Measurements from ENCODE around the gene VHLL.

The VHLL gene

DNA sequence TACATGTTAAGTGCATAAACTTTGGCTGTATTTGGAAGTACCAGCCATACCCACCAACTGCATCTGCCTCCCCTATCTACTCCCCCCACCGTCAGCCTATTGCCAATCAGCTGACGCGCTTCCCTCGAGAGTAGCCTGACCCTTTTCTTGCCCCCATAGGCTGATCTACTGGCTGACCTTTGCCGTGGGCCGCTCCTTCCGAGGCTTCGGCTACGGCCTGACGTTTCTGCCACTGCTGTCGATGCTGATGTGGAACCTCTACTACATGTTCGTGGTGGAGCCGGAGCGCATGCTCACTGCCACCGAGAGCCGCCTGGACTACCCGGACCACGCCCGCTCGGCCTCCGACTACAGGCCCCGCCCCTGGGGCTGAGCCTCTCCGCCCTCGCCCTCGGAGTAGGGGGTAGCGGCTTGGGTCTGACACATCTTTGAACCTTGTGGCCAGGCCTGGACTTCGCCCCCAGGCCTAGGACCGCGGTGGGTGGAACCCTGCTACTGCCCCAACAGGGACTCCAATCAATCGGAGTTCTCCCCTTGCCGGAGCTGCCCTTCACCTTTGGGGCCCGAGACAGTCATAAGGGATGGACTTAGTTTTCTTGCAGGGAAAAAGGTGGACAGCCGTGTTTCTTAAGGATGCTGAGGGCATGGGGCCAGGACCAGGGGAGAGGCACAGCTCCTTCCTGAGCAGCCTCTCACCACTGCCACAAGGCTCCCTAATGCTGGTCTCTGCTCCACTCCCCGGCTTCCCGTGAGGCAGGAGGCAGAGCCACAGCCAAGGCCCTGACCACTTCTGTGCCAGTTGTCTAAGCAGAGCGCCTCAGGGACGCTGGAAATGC lies 7.7 kb downstream of the VHLL start:
- DNase-seq (ENCODE audit: low read depth): peak; percentile 8

DNA sequence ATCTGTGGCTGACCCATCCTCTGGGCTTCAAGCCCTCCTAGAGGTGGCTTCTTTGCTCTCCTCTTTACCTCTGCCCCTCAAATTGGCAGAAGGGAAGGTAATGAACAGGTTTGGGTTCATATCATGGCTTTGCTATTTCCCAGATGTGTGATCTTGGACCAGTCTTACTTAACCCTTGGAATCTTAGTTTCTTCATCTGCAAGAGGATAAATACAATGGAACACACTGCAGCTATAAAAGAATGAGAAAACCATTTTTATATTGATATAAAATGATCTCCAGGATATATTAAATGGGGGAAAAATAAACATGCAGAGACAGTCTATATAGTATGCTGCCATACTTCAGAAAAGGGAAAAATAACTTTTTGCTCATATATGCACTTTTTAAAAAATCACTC lies 9.2 kb downstream of the VHLL start:
- no peak for DNase-seq (ENCODE audit: low read depth)

DNA sequence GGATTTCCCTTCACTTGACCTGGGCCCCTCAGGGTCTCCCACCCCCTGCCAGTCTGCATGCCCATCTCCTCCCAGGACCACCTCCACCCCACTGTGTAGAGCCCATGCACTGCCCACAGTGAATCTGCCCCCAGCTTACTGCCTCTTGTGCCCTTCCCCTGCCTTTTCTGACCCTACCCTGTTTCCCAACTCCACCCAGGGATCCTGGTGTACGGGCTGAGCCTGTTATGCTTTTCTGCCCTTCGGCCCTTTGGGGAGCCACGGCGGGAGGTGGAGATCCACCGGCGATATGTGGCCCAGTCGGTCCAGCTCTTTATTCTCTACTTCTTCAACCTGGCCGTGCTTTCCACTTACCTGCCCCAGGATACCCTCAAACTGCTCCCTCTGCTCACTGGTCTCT lies 13.0 kb downstream of the VHLL start:
- no peak for DNase-seq (ENCODE audit: low read depth)

DNA sequence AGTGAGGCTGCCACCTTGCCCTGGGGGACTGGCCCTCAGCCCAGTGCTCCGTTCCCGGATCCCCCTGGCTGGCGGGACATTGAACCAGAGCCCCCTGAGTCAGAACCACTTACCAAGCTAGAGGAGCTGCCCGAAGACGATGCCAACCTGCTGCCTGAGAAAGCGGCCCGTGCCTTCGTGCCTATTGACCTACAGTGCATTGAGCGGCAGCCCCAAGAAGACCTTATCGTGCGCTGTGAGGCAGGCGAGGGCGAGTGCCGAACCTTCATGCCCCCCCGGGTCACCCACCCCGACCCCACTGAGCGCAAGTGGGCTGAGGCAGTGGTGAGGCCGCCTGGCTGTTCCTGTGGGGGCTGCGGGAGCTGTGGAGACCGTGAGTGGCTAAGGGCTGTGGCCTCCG lies 13.7 kb downstream of the VHLL start:
- no peak for DNase-seq (ENCODE audit: low read depth)

DNA sequence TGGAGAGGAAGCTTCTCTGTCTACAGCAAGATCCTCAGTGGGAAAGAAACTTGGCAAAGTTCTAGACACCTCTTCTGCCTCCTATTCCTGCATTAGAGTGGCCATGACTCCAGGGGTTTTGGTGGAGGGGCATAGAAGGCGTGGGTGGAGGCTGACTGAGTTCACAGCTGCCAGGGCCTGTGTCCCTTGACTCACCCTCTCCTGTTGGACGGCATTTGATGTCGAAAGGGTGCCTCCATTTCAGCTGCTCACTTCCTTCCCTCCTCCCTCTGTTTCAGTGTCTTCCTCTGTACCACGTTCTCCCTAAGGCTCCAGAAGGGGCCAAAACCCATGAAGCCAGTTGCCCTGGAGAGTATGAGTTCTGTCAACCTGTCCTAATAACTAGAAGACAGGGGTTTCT lies 14.3 kb downstream of the VHLL start:
- no peak for DNase-seq (ENCODE audit: low read depth)

DNA sequence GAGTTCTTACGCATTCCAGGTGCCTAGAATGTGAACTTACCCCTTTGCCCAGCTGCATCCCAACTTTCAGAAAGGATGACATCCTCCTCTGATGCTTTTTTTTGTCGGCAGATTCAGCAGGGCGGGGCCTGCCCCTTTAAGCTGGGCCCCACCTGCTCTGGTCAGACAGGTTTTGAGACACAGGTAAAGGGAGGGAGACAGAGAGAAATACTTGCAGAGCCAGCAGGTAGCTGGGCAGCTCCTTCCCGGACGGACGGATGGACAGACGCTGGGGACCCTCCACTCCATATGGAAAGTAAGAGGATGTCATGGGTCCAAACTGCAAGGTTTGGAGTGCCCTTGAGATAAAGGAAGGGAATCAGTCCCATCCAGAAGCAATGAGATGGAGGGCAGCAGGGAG lies 15.0 kb downstream of the VHLL start, which contains the start of gene TMEM79:
Gene TMEM79 (plus strand): TSS at position 214 of the 400 bp plus-strand sequence. CDS start 902 bp downstream, outside the sequence.
- no peak for DNase-seq (ENCODE audit: low read depth)

DNA sequence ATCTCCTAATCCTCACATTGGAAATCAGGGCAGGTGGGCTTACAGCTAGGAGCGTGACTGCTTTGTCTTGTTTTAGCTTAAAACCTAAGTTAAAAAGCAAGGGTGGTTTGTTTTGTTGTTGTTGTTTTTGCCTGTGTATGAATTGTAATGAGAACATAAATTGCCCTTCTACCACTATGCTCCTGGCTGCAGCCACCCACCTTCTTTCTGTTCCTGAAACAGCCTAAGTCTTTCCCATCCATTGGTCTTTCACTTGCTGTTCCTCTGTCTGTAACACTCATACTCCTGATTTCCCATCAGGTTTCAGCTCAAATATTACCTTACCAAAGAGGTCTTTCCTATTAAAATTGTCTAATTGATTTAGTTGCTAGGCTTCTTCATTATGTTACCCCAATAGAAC lies 15.6 kb downstream of the VHLL start:
- DNase-seq (ENCODE audit: low read depth): no peak

DNA sequence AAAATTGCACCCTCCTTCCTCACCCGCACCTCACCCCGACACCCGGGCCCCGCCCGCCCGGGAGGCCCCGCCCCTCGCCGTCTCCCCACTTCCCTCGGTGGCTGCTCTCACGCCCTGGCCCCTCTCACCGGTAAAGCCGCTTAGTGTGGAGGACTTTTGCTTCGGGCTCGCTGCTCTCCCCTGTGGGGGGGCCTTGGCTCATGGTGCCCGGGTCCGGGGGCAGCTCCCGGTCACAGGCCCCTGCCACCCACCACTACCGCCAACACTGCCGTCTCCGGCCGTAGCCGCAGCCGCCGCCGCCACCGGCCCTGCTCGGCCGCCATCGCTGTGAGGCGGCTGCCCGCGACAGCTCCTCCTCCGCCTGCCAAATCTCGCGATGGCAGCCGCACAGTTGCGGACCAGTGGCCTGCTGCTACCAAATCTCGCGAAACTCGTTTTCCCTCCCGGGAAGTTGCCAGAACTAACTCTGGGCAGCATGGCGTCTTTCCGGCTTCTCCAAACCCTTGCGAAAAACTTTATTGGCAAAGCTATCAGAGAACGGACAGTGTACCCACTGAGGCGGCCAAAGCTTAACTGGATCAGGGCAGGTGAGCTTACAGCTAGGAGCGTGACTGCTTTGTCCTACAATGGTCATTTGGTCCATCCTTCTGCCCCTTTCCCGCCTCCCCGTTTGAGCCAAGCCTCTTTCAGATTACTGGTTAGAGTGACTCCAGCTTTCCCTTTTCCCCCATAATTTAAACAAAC lies 16.5 kb downstream of the VHLL start, which contains the start of gene SMG5:
Gene SMG5 (minus strand): TSS at position 347 of the 744 bp plus-strand sequence. CDS start 145 bp downstream, at position 202.
- DNase-seq (ENCODE audit: low read depth): peak; percentile 90

DNA sequence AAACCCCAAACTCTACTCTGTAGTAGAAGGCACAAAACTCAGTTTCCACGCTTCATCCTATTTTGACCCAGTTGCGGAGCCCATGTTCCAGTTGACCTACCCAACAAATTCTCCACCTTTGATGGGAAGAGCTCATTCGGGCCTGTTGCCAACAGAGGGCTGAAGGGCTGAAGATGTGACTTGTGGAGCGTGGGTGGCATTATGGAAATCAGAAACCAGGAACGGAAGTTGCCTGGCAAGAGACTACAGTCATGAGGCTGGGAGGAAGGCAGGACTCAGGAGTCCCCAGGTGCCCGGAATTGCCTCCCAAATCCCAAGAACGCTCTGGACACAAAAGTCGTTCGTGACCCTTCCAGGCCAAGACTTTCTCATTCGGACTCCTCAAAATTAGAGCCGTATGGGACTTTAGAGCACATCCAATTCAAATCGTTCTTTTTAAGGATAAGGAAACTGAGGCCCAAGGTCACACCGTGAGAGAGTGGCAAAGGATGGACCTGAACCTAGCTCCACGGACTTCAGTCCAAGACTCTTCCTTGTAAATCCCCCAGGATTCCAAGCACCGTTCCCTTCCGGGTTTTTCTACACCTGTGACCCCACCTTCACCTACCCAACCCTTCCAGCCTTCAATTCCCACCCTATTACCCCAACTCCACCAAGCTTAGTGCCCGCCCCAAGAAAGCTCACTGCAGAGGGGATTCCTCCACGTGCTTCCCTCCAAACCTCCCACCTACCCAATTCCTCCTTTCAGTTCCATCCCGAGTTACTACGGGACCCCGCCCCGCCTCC lies 17.2 kb downstream of the VHLL start:
- no peak for DNase-seq (ENCODE audit: low read depth)

DNA sequence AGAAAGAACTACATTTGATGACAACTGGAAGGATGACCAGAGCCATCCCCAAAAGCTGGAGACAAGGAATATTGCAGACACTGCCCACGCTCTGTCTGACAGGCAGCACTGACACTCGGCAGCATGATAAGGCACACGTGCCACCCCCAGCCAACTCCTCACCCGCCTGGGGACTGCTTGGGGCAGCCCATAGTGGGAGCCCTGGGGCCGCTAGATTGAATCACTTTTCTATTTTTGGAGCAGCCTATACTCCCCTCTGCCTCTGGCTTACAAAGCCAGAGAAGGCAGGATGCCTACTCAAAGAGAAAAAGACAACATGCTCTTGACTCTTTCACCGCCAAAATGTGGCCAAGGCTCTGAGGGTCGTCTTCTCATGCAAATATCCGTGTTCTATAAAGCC lies 17.8 kb downstream of the VHLL start:
- peak; percentile 23 for DNase-seq (ENCODE audit: low read depth)

DNA sequence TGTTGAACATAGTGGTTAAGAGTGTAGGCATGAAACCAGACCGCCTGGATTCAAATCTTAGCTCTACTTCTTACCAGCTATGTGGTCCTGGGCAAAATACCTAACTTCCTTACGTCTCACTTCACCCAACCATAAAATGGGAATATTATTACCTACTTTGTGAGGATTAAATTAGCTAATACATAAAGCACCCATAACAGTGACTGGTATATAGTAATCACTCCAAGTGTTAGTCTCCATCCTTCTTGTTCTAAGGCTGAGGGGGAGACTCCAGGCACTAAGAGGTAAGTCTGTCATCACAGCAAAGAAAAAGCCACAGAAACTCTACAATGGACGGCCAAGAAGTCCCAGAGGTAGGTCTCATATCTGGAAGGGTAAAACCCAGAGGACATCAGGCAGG lies 19.3 kb downstream of the VHLL start:
- no peak for DNase-seq (ENCODE audit: low read depth)

DNA sequence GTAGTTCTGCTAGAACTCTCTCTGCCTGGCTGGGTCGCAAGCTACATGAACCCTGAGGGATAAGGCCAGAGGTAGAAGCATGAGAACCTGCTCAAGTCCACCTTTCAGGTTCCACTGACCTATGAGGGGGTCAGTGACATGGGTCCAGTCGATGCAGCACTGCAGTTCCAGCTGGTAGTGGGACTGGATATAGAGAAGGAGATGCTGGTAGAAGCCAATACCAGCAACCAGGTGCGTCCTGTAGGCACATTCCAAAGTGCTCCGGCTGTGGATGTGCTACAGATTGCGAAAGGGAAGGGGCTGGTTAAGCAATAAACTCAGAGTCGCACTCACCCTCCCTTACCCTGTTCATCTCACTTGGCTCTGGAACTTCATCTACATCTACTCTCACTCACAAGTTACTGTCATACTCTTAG lies 22.1 kb downstream of the VHLL start:
- no peak for DNase-seq (ENCODE audit: low read depth)

DNA sequence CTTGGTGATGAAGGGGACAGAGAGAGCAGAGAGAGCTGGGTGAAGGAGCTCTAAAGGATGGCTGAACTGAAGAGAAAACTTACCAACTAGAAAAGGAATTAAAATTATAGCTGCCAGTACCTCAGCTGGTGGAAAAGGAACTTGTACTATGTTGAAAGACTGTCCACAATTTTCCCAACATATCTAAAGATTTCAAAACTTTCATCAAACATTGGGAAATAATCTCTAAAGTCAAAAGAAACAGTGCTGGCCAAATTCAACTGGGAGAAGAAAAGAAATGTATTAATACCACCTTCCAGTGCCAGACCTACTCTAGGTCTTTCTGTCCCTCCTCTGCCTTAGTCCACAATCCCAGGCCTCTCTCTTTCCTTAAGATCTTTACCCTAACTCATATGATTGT lies 22.6 kb downstream of the VHLL start:
- DNase-seq (ENCODE audit: low read depth): no peak

DNA sequence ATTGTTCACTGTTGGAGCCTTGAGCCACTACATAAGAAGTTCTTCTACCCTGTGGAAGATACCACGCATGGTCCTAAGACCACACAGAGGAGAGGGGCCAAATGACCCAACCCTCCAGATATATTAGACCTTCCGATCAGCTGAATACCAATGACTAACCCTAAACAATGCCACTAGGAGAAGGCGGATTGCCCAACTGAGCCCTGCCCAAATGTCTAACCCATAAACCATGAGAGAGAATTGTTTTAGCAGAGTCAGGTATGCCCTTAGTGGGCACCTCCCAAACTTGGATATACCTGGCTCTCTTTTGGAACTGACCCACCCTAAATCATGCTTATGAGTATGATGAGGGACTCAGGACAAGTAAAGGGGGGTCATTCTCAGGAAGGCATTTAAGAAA lies 28.8 kb downstream of the VHLL start:
- no peak for DNase-seq (ENCODE audit: low read depth)

DNA sequence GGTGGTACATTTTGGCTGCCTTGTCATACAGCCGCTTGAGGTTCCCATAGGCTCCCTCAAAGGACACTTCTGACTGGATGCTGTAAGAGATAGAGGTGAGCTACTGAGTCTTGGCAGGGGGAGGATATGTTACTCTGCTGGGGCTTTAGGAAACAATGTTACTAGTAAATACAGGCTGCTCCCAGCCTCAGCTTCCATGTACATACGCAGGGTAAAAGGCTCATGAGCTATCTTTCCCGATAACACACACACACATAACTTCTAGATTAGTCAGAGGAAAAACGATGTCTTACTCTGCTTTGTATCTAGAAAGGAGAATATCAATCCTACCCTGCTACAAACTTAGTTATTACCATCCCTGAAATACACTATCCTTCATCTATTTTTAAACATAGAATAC lies 30.8 kb downstream of the VHLL start:
- DNase-seq (ENCODE audit: low read depth): no peak

DNA sequence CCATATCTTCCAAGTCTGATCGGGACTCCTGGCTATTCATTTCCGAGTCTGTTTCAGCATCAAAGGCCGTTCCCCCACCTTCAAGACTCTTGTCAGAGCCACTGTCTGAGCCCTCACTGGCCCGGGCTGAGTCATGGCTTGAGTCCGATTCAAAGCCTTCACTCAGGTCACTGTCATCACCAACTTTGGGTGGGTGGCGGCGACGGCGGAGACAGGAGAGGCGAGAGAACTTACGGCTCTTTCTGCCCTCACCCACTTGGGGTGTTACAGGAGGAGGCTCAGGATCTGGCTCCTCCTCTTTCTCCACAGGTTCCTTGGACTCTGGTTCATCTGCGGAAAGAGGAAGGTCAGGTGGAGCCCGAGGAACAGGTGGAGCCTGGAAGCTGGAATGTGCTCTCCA lies 33.1 kb downstream of the VHLL start:
- DNase-seq (ENCODE audit: low read depth): no peak

DNA sequence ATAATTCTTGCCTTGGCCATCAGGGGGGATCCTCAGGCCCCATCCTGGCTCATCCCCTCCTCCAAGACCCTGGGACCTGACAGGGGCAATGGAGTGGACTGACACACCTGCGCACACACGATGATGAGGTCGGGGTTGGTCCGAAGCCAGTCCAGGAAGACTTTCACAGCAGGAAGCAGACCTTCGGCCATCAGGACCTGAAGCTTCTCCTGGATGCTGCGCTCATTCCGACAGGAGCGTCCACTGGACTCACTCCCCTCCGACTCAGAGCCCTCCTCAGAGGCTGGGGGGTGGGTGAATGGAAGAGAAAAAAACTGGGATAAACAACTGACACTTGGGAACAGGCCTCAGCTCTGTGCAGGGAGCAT lies 35.8 kb downstream of the VHLL start:
- no peak for DNase-seq (ENCODE audit: low read depth)

DNA sequence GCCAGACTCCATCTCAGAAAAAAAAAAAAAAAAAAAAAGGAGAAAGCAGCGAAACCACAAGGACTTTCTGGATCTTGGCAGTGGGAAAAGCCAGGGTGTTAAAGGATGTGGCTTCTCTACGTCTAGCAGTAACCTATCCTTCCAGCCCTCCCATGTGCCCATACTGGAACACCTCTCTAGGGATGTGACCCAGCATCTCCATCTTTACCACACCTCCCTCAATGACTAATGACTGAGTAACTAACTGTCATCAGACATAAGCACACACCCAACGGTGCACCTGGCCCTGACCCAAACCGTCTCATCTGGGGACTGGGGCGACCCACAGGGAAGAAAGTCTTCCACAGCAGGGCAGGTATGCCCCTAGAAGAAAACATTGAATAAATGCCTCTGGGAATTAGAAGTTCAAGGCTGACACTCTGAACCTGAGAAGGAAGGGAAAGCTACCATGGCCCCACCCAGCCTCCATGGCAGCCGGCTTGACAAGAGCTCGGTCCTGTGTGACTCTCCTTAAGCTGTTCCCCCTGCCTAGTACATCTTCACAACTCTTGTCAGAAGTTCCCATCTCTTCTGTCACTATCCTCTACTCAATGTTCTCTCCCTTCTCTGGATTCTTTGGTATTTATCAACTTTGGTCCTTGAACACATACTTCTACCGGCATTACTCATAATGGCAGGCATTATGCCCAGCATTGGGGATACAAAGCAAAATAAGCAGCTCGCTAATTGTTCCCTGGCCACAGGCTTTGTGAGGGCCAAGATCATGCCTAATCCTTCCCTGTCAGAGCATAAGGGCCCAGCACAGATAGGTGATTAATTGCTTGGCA lies 36.4 kb downstream of the VHLL start:
- DNase-seq (ENCODE audit: low read depth): no peak

DNA sequence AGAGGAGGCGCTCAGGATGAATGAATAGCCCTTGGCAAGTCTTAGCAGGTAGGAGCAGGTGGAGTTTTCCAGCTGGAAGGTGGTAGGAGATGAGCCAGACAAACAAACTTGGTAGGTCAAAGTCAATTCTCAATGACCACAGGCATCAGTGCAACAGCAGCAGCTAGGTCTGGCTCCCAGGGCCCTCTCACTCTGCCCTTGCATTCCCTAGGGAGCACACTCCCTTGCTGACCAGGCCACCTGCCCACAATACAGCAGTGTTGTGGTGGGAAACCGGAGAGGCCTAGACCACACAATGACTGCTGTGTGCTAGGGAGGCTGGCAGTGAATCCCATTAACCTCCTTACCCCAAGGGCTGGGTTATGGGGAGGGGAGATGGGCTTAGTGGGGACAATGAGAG lies 38.2 kb downstream of the VHLL start:
- DNase-seq (ENCODE audit: low read depth): no peak

DNA sequence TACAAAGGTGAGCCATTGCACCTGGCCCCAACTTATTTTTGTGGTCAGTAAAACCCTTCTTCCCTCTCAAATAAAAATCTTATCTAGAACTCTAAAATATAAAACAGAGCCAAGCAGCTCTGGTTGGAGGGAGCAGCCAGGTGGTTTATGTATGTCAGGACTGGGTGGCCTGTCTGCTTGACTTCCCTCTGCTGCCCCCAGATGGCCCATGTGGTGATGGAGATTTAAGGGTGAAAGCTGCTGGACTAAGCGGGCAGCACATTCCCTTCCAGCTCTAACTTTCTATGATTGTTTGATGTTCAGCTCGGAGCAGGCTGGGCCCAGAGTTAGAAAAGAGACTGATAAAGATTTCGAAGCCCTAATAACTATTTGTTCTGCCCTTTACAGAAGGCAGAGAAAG lies 39.3 kb downstream of the VHLL start:
- no peak for DNase-seq (ENCODE audit: low read depth)

DNA sequence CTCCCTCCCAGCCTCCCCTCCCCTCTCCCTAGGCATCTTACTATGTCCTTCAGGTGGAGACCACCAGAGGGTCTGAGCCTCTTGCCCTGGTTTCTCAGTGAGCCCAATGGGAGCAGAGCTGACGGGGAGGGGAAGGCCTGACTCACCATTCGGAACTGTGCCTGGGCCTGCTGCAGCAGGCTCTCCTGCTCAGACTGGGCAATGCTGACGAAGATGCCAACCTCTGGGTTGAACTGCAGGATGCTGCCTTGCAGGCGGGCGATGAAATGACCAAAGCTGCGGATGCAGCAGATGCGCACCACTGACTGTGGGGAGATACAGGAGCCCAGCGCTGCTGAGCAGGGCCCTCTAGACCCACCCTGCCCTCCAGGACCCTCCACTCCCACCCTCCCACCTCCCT lies 40.2 kb downstream of the VHLL start:
- no peak for DNase-seq (ENCODE audit: low read depth)

DNA sequence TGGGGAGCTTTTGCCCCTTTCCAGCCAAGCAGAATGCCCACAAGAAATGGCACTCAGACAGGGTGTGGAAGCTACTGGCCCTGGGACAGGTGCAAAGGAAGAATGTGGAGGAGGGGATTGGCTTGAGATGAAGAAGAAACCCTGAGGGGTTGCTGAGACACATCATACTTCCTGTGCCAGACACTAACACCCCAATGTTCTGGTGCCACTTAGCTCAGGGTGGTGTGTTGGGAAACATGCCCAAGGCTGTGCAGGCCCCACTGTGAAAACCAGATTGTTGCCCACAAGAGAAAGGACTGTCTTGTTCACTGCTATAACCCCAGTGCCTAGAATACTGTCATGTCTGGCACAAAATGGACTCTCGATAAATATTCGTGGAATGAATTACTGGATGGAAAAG lies 41.4 kb downstream of the VHLL start:
- no peak for DNase-seq (ENCODE audit: low read depth)
